Left lung (tissue), 10 donors: ENCODE results near the gene SNRK. TPM values are rescaled to one million over a fixed set of nuclear protein-coding genes. Genes with fewer than 3 reads are reported as not detected.

Source experiments
- ATAC-seq: fragments of 200-7000 bp; cut with Tn5 transposase; one replicate; pipeline ENCODE4 v1.9.1; 2020; ENCODE audit warnings: moderate library complexity
- DNase-seq, 4 donors: peaks; one replicate each; pipeline ENCODE4 v3.0.0-alpha.2; 2013 to 2020
- H3K27ac ChIP-seq, 2 donors: fragments of 200-600 bp; sonication (generic) in 1 of 2; one replicate each; pipeline versions ENCODE4 v1.5.0 to v1.8.0; 2020 to 2021
- H3K27me3 ChIP-seq, 2 donors: fragments of 200-600 bp; sonication (generic) in 1 of 2; one replicate each; pipeline versions ENCODE4 v1.5.0 to v1.8.0; 2020 to 2021
- H3K36me3 ChIP-seq, 2 donors: fragments of 200-600 bp; sonication (generic) in 1 of 2; one replicate each; pipeline versions ENCODE4 v1.5.0 to v1.8.0; 2020 to 2021
- H3K4me1 ChIP-seq, 2 donors: fragments of 200-600 bp; one replicate each; pipeline ENCODE4 v1.8.0; 2021
- H3K4me3 ChIP-seq, 2 donors: fragments of 200-600 bp; sonication (generic) in 1 of 2; one replicate each; pipeline versions ENCODE4 v1.5.0 to v1.8.0; 2020 to 2021; ENCODE audit warnings: mild to moderate bottlenecking in 1 of 2
- H3K9me3 ChIP-seq, 2 donors: fragments of 200-600 bp; sonication (generic) in 1 of 2; one replicate each; pipeline versions ENCODE4 v1.5.0 to v1.8.0; 2020 to 2021
- CTCF ChIP-seq, 2 donors: fragments of 200-600 bp; sonication (generic) in 1 of 2; IDR thresholded peaks; one replicate each; pipeline versions ENCODE4 v1.5.0 to v1.8.0; 2021; ENCODE audit warnings: antibody characterized with exemption in 2 of 2
- intact Hi-C, 2 donors: fragments of 100-400 bp; cut with DNase I; formaldehyde crosslinking; loops; one replicate each; pipeline versions ENCODE4 v1.11.2 to v1.14.2; 2022
- polyA plus RNA-seq, 6 donors: library from polyadenylated mRNA; unstranded; fragments of 120-200 nt; gene quantifications; one replicate each; pipeline ENCODE4 v1.2.1, GENCODE V29; 2013; ENCODE audit not compliant: insufficient read length in 6 of 6
- total RNA-seq, 2 donors: library from RNA; stranded (reverse); fragmentation: NEBNext Ultra II Directional; extraction: Animal tissue kit (Norgen Biotek cat#: 25700); gene quantifications; one replicate each; pipeline ENCODE4 v1.2.1, GENCODE V29; 2021
- donor health status: DM: no; HTN: yes; CAD: no.
- donor health status: DM: no; HTN: no; CAD: no.

The SNRK gene
- total and polyA plus RNA-seq, 8 donors, result 29.5 to 72.3 (median 64.7) TPM

- no peak for TF ChIP-seq CTCF (IDR thresholded peaks at IDR 0.05)
- H3K4me3 ChIP-seq, result no peak overlapping the region
- no peaks in the 10 kb centered on the region for H3K4me1 ChIP-seq
Measured at GRCh38 chr3:43266451-43266850, 19.9 kb upstream of the SNRK start.

GRCh38 chr3:43266995-43267394 lies 19.3 kb upstream of the SNRK start:
- ATAC-seq (no peak), DNase-seq (no peak)
- H3K36me3 ChIP-seq, result no peaks in the 10 kb centered on the region
- TF ChIP-seq CTCF (IDR thresholded peaks at IDR 0.05), result no peak
- no peaks in the 10 kb centered on the region for H3K4me1 ChIP-seq
- H3K27me3 ChIP-seq, result no peaks in the 10 kb centered on the region
- H3K9me3 ChIP-seq, result no peaks in the 10 kb centered on the region
- intact Hi-C loops, result no loop called here
- H3K4me3 ChIP-seq, result no peak overlapping the region
- H3K27ac ChIP-seq, result no peak overlapping the region

More at GRCh38 chr3:43266451-43266850, 19.9 kb upstream of the SNRK start:
- Histone ChIP-seq H3K27ac (no peak overlapping the region), H3K27me3 (no peaks in the 10 kb centered on the region), H3K36me3 (no peaks in the 10 kb centered on the region), H3K9me3 (no peaks in the 10 kb centered on the region)
- DNase-seq (no peak), ATAC-seq (no peak)
- intact Hi-C loops, result no loop called here

GRCh38 chr3:43268636-43269035 lies 17.7 kb upstream of the SNRK start:
- TF ChIP-seq CTCF (IDR thresholded peaks at IDR 0.05), result no peak
- H3K27ac ChIP-seq, result no peak overlapping the region
- no peaks in the 10 kb centered on the region for H3K27me3 ChIP-seq
- no peak for ATAC-seq
- H3K4me1 ChIP-seq, result no peaks in the 10 kb centered on the region
- DNase-seq, result no peak
- H3K4me3 ChIP-seq, result no peak overlapping the region
- intact Hi-C loops, result no loop called here
- no peaks in the 10 kb centered on the region for H3K9me3 ChIP-seq
- H3K36me3 ChIP-seq, result no peaks in the 10 kb centered on the region

- ATAC-seq (no peak), DNase-seq (no peak)
- intact Hi-C loops, result no loop called here
- H3K27me3 ChIP-seq, result no peaks in the 10 kb centered on the region
- no peak for TF ChIP-seq CTCF (IDR thresholded peaks at IDR 0.05)
- H3K9me3 ChIP-seq, result no peaks in the 10 kb centered on the region
- no peak overlapping the region for H3K27ac ChIP-seq
- H3K36me3 ChIP-seq, result no peaks in the 10 kb centered on the region
- no peak overlapping the region for H3K4me3 ChIP-seq
- no peaks in the 10 kb centered on the region for H3K4me1 ChIP-seq
Measured at GRCh38 chr3:43270078-43270477, 16.3 kb upstream of the SNRK start.

GRCh38 chr3:43273416-43273815 lies 12.9 kb upstream of the SNRK start:
- DNase-seq (no peak), ATAC-seq (no peak)
- Histone ChIP-seq H3K4me1 (no peaks in the 10 kb centered on the region), H3K27me3 (no peaks in the 10 kb centered on the region), H3K9me3 (no peaks in the 10 kb centered on the region), H3K36me3 (no peaks in the 10 kb centered on the region), H3K27ac (no peak overlapping the region), H3K4me3 (no peak overlapping the region)
- intact Hi-C loops, result no loop called here
- TF ChIP-seq CTCF (IDR thresholded peaks at IDR 0.05), result no peak
